ENCODE measurements around the gene TBC1D4.

DNA sequence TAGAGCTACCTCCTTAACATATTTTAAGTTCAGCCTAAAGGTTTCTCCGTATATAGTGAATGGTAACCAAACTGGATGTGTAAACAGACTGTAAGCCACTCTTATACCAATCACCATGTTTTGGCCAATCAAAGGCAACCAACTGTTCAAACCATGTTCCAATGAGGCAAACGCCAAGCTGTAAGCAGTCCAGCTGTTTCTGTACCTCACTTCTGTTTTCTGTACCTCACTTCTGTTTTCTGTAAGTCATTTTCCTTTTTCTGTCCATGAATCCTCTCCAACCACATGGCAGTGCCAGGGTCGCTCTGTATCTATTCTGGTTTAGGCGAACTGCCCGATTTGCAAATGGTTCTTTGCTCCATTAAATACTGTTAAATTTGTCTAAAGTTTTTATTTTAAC, 31.3 kb upstream of the TBC1D4 start:
- TF ChIP-seq, protein P1, sequence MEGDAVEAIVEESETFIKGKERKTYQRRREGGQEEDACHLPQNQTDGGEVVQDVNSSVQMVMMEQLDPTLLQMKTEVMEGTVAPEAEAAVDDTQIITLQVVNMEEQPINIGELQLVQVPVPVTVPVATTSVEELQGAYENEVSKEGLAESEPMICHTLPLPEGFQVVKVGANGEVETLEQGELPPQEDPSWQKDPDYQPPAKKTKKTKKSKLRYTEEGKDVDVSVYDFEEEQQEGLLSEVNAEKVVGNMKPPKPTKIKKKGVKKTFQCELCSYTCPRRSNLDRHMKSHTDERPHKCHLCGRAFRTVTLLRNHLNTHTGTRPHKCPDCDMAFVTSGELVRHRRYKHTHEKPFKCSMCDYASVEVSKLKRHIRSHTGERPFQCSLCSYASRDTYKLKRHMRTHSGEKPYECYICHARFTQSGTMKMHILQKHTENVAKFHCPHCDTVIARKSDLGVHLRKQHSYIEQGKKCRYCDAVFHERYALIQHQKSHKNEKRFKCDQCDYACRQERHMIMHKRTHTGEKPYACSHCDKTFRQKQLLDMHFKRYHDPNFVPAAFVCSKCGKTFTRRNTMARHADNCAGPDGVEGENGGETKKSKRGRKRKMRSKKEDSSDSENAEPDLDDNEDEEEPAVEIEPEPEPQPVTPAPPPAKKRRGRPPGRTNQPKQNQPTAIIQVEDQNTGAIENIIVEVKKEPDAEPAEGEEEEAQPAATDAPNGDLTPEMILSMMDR (IDR thresholded peaks at IDR 0.05), result no peak
- TF ChIP-seq POLR2A (IDR thresholded peaks at IDR 0.05), result no peak
